Occipital lobe (tissue), 2 donors: ENCODE data around the gene ARMC9. TPM values are rescaled to one million over a fixed set of nuclear protein-coding genes. Genes with fewer than 3 reads are reported as not detected.

ENCODE experiments used
- DNase-seq: peaks from one replicate; lab custom pipeline; 2025; lab: John Stamatoyannopoulos, UW
- total RNA-seq: library from RNA; depleted of rRNA; stranded (reverse); fragments of >200 nt; gene quantifications from one replicate; pipeline ENCODE4 v1.2.3, GENCODE V29; 2014

ARMC9 gene
- total RNA-seq, 1 donor from 2014 or later, result 16.1 TPM

DNA sequence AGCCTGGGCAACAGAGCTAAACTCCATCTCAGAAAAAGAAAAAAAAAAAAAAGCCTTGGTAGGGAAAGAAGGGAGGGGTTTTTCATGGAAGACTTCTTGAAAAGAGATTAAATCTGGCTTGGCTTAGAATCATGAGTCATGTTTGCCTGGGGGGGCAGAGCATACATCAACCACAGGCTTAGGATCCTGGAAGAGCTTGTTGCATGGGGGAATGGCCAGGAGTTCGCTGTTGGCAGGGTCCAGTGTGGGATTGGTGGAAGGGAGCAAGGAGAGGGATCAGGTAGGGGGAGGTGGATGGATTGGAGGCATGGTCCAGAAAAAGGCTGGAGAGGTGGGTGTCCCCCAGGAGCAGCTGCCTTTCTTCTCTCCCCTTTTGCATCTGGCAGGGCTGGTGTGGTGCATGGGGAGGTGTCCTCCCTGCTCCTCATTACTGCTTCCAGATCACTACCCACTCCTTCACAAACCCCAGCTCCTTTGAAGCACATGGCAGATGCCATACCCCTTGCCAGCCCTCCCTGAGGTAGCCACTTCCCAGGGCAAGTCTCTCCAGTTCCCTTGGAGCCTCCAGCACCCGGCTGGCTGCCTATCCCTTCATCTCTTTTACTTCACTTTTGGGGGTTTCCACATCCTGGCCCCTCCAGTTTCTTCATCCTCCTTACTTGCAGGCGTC is 2.5 kb downstream of the ARMC9 start:
- DNase-seq, result no peak

DNA sequence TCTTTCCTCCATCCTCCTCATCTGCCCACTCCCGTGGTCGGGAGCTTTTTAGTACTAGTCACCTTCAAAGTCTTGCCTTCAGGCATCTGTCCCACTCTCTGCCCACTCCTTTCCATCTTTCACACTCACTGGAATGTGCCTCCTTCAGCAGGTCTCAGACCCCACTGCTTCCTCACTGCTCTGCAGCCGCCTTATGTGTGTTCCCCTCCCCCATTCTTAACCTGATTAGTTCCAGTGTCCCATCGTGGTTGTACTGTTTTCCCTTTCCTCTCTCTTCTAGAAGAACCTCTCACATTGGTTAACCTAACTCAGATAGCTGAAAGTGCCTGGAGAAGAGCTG is 3.0 kb downstream of the ARMC9 start:
- no peak for DNase-seq

DNA sequence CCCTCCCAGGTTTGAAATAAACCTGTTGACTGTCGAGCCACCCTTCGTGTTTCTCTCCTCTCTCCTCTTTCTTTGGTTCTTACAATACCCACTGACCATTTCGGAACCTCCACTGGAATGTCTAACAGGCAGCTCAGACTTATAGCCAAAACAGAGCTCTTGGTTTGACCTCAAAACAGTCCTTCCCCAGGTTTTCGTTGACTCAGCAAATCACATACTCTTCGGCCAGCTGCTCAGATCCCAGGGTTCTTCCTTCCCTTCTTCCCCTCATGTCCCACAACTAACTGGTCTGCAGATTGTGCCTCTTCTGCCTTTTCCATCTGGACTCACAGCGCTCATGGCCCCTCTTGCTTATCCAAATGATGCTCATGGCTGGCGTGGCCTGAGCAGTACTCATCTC is 4.7 kb downstream of the ARMC9 start:
- no peak for DNase-seq

DNA sequence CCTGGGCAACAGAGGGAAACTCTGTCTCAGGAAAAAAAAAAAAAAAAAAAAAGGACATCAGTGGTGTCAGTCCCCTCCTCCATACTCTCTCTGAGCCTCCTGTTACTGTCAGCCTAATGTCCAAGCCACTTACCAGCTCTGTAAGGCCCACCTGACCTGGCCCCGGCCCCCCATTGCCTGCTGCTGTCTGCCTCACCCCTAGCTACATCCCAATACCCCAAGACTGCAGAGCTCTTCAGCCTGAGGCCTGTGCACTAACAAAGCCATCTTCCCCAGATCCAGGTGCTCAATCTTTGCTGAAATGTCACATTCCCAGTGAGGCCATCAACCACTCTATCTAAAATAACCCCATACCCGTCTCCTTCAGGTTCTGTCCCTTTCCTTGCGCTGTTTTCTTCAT is 5.7 kb downstream of the ARMC9 start:
- DNase-seq, result no peak

DNA sequence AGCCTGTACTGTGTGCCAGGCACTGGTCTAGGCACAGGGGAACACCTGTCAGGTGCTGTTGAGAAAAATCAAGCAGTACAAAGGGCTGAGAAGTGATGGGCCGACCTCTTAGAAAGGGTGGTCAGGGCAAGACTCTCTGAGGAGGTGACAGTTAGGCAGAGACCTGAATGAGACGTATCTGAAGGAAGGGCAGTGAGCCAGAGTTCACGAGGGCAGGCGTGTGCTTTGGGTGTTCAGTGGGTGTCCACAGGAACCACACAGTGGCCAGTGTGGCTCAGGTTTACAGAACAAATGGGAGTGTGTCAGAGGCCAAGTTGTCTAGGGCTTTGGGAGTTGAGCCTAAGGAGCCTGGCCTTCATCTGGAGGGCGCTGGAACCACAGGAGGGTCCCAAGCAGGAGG is 6.2 kb downstream of the ARMC9 start:
- DNase-seq, result no peak

DNA sequence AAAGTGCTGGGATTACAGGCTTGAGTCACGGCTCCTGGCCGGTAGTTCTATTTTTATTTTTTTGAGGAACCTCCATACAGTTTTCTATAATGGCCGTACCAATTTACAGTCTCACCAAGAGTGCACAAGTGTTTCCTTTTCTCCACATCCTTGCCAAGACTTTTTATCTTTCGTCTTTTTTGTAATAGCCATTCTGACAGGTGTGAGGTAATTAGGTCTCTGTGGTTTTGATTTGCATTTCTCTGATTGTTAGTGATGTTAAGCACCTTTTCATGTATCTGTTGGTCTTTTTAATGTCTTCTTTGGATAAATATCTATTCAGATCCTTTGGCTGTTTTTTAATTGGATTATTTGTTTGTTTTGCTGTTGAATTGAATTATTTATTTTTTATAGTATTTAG is 9.3 kb downstream of the ARMC9 start:
- DNase-seq, result no peak

DNA sequence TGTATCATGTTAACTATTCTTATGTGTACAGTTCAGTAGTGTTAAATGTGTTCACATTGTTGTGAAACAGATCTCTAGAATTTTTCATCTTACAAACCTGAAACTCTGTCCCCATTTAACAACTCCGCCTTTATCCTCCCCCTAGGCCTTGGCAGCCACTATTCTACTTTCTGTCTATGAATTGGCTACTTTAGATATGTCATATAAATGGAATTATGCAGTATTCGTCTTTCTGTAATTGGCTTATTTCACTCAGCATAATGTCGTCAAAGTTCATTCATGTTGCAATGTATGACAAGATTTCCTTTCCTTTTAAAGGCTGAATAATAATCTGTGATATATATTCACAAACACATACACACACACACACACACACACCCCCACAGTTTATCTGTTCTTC is 12.4 kb downstream of the ARMC9 start:
- DNase-seq, result no peak

DNA sequence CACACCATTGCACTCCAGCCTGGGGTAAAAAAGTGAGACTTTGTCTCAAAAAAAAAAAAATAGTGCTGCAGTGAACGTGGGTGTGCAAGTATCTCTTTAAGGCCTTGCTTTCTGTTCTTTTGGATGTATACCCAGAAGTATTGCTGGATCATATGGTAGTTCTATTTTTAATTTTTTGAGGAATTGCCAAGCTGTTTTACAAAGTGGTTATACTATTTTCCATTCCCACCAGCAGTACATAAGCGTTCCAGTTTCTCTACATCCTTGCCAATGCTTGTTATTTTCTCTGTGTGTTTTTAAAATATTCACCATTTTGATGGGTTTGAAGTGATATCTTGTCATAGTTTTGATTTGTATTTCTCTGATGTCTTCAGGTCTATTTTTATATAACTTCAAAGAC is 13.1 kb downstream of the ARMC9 start:
- no peak for DNase-seq

DNA sequence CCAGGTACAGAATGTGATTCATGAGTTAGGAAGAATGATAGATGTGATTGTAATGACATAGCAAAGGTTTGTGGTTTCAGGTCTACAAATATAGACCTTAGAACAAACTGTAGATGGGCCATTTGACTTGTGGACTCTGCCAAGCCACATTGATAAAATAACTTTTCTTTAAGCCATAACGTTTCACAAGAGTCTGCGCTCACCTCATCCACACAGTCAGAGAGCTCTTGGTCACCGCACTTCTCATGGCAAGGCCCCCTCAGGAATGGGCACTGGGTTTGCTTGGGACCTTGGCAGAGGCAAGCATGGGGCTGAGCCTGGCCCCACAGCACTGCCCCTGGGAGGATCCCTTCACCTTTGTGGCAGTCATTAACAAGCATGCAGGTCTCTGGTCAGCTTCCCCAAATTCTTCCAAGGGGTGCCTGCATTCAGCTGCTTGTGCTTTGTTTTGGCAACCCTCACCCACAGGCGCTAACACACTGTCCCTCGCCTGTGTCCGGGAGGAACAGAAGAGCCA is 14.0 kb downstream of the ARMC9 start:
- DNase-seq, result no peak

DNA sequence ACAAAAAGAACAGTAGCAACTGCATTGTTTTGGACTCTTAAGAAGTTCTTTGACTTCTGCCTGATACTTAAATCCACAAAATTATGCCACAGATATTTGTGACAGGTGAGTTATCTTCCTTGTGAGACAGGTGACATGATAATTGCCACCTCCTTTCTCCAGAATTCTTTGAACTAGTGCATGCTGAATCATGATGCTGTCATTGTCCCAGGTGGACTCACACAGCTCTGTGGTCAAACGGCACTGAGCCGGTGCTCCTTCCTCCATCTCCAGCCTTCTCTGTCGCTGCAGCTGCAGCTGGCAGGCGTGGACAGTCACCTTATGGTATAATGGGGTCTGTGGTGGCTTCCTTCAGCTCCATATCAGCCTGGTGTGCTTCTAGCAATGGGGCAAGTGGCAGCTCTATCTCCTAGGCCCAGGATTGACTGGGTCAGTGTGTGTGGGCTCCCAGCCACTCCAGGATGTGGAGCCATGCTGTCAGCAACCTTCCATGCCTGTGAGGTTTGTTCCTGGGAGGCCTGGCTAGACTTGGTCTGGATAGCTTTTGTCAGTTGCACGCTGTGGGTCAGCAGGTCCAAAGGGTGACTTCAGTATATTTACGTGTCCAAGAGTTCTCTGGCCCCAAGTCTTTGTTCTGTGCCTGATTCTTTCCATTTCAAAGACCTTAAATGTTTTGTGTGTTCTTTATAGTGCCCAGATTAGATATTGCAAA is 15.7 kb downstream of the ARMC9 start:
- no peak for DNase-seq

DNA sequence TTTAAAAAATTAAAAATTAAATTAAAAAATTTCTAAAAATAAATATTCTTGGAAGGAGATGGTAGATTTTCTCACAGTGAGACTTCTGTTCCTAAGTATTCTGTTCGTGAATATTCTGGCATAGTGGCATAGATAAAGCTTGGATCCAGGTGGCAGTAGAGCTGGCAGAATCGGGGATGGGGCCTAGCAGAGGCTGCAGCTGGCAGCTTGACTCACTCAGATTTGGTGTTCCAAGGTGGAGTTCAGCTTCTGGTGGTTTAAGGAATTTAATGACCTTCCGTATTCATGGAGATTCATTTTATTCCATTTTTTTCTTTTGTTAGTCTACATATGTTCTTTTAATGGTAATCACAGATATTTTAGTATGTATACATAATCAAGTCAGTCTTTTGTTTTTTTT is 19.9 kb downstream of the ARMC9 start:
- DNase-seq, result no peak

DNA sequence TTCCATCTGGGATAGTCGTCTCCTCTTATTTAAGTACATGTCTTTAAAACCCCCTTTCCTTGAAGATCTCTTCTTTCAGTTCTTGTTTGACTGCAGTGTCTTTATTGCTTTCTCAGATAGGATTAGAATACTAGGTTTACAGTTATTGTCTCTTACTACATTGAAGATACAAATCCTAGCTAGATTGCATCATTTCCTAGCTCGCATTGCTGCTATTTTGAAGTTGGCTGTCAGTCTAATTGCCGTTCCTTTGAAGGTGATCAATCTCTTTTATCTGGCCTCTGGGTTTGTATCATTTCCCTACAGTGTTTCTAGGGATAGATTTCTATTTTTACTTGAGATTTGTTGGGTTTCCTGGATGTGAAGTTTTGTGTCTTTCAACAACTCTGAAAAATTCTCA is 20.9 kb downstream of the ARMC9 start:
- no peak for DNase-seq

DNA sequence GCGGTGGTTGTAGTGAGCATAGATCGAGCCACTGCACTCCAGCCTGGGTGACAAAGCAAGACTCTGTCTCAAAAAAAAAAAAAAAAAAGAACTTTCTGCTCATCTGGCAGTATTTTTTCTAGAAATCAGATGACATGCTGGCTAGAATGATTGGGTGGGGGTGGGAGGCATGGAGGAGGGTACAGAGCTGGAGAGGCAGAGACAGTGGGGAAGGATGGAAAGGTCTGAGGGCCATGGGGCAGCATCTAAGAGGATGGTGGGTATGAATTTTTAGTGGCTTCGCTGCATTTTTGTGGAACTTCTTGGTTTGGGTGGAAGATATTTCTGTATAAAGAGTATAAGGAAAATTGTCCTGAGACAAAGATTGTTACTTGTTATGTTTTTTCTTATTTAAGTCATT is 23.3 kb downstream of the ARMC9 start:
- DNase-seq, result no peak

DNA sequence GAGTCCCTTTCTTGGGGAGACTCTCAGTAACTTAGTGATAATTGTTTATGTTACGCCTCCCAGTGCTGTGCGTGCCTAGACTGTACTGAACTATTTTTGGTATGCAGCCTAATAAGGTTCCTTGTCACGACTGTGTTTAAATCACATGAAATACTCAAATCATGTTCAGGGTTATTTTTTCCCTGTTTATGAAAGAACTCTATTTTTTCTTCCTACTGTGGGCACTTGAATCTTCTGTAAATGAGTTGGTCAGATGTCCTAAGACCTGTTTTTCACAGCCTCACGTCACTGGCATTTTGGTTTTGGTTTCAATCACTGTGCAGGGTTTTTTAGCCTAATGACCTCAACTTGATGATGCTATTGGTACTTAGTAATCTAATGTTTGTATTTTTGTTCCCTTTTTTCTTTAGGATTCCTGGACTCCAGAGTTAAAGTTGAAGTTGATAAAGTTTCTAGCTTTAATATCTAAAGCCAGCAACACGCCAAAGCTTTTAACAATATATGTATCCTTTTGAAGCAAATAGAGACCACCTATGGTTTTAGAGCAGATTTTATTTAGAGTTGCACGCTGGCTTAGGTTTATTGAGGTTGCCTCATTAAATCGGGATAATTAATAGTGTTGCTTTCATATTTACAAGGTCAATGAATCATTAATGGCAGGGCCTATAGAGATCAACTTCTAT is 24.0 kb downstream of the ARMC9 start:
- DNase-seq, result no peak

DNA sequence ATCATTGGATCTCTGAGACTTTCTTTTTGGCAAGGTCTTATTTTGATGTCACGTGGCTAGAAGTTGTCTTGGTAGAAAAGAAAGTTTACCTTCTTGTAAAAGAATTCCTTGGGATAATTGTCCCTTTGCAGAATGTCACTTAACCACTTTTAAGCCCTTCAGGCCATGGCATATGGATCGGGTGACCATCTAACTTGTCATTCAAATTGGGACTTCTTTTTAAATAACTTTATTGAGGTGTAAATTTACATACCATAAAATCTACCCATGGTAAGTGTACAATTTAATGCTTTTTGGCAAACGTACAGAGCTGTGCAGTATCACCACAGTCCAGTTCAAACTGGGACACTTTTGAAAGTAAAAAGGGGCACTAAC is 24.6 kb downstream of the ARMC9 start:
- DNase-seq, result no peak

DNA sequence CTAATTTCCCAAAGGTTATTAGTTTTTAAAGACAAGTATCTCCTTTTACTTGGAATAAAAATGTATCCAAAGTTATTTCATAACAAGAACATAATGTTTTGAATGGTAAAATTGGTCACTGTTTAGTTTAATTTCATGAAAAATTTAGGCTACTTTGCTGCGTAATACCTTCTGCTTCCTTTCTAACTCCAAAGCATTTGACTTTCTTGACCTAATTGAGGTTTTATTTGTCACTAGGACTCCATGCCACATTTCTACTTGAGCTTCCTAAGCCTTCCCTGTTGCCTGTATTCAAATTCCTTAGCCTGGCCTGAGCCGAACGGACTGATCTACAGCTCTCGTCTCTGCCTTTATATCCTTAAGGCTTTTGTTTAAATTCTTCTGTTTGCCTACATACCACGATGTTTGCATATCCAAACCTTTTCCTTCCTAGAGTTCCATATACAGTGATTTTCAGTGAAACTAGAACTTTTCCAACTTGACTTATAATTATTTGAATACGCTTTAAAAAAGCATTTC is 25.1 kb downstream of the ARMC9 start:
- no peak for DNase-seq

DNA sequence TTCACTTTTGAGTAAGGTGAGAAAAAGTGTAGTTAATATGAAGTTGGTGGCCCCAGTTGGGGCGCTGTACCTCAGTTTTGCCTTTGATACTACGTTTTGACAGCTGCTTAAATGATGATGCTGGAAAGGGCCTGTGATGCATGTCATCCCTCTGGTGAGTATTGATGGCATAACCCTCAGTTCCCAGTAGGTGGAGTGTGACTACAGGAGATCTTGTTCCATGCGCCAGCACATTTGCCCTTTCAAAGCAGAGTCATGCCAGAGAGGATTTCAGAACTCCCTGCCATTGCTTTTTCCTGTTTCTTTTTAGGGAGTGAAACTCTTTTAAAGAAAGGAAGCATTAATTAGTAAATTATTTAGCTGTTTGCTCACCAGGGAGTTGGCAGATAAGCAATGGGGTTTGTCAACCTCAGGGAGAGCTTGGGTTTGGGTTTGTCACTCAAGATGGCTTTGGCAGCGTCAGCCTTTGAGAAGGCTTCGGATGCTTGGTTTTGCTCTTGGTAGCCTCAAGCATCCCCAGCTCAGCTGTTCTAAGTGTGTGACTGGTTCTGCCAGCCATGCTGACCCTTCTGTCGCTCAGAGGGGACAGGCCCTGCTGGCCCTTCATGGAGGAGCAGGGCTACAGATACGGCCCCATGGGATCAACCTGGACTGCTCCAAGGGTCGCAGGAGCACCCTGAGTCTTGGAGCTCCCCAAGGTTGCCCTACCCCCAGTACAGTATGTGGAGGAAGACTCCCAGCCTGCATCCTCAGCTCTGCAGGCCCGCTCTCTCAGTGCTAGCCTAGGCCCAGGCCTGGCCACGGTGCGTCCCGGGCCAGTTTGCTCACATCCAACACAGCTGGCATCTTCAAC is 29.1 kb downstream of the ARMC9 start:
- peak; percentile 63 for DNase-seq

DNA sequence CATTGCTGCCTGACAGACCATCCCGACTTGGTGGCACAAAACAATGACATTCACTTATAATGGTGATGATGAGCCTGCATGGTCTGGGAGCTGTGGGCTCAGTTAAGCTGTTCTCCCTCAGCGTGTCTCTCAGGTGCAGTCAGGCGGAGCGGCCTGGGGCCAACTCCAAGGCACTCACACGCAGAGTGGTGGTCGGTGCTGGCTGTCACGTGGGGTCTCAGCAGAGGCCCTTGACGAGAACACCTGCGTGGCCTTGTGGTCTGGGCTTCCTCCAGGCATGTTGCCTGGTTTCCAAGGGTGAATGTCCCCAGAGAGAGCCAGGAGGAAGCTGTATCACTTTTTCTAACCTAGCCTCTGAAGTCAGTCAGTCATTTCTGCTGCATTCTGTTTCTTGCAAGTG is 29.8 kb downstream of the ARMC9 start:
- DNase-seq, result no peak

DNA sequence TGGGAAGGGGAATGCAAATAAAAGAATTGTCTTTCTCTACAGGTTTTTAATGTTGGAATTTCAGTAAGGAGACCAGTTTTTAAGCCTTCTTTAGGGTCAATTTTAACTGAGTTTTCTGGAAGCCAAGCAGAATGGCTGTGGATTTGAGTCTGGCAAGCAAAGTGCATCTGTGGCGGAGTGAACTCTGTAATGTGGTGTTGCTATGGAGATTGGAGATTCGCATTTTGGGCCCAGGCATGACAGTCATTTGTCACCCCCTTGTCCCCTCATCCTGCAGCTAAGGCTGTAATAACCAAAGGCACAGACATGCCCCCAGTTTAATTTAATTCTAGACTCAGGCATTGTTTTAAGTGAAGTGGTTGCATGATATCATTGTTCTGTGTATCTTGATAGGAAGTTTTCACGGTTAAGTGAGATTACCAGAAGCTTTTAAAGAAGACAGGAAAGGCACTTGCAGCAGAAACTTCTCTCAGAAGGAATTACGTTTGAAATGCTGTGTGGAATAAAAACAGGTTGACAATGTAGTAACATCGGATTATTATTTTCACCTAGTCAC is 30.6 kb downstream of the ARMC9 start:
- DNase-seq, result no peak

DNA sequence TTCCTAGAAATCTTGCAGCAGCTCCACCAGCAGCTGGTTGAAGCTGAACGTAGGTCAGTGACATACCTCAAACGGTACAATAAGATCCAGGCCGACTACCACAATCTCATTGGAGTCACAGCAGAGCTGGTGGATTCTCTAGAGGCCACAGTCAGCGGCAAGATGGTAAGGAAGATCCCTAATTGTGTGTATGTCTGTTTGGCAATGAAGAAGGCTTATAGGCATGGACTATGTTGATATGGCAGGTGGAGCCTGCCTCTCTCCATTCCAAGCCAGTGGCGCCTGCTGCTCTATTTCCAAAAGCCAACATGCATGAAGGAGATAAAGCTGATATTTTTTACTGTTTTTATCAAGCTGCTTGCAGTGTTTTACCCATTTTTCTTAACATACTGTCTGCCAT is 36.8 kb downstream of the ARMC9 start:
- DNase-seq, result no peak

DNA sequence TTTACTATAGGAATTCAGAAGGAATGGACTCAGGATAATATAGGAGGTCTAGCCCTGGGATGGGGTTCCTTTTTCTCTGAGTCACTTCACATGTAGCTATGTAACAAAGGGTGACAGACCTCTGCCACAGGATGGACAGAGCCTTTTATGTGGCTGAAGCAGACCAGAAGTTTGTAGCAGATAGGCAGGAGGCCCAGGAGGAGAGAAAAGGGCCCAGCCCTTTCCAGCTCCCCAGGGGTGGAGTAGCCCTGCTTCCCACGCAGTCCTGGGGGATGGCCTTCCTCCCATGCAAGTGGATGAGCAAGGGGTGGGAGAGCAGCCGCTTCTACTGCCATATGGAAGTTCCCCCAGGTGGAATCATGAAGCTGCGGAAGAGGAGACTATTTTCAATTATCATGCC is 40.3 kb downstream of the ARMC9 start:
- DNase-seq, result no peak
